ENCODE results near the gene CHCHD6. TPM values are rescaled to one million over a fixed set of nuclear protein-coding genes. Genes with fewer than 3 reads are reported as not detected.

The CHCHD6 gene
- total RNA-seq, 1 experiment from 2014 or later = 36.3 TPM

DNA sequence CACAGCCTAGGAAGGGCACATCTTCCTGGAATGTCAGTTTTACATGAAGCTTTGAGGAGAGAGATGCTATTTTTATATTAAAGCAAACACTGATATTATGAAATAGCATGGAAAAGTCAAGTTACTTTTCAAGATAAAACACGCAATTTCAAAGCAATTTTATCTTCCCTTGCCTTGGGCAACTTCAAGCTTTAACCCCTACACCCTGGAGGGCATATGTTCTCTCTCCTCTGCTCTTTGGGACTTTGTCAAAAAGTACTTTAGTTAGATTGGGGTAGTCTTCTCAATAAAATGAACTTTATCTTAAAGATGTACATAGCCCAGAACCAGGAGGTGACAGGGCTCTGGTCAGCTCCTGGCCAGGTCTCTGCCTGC, 192.0 kb downstream of the CHCHD6 start:
- RAD21 ChIA-PET (ENCODE audit: low non-redundant PET in 1 of 2, low total read pairs in 2 of 2, uncharacterized antibody in 2 of 2, unreplicated experiment in 2 of 2) = no interaction called here
- no TSS peak for BruUV-seq (replicated peaks)
- no peak overlapping the region for H3K27ac ChIP-seq (ENCODE audit: low read depth, low read length)
- no peaks in the 10 kb centered on the region for H3K9me2 ChIP-seq (ENCODE audit: insufficient read depth)
- H3K27me3 ChIP-seq (ENCODE audit: insufficient read depth, low read length) = no peaks in the 10 kb centered on the region
- TF ChIP-seq SIN3A (IDR thresholded peaks at IDR 0.05; ENCODE audit: low read depth) (no peak), JUND (IDR thresholded peaks at IDR 0.05) (no peak), POLR2A (IDR thresholded peaks at IDR 0.05; ENCODE audit: borderline replicate concordance, extremely low read depth, insufficient read depth, insufficient read length) (no peak), YY1 (IDR thresholded peaks at IDR 0.05; ENCODE audit: extremely low read depth, insufficient replicate concordance, low read depth, low read length) (no peak), FOSL1 (IDR thresholded peaks at IDR 0.05; ENCODE audit: low read depth) (no peak), ELF1 (IDR thresholded peaks at IDR 0.05; ENCODE audit: borderline replicate concordance, low read depth) (no peak), POLR2AphosphoS5 (IDR thresholded peaks at IDR 0.05; ENCODE audit: low read depth, low read length) (no peak), CBX3 (IDR thresholded peaks at IDR 0.05; ENCODE audit: low read depth) (no peak), EGR1 (IDR thresholded peaks at IDR 0.05; ENCODE audit: low read depth) (no peak), ZFX (IDR thresholded peaks at IDR 0.05) (no peak), RAD21 (IDR thresholded peaks at IDR 0.05; ENCODE audit: low read depth) (no peak), SRF (IDR thresholded peaks at IDR 0.05; ENCODE audit: low read depth) (no peak), ZNF274 (IDR thresholded peaks at IDR 0.05; ENCODE audit: low read depth, low read length) (no peak), TCF7L2 (IDR thresholded peaks at IDR 0.05; ENCODE audit: borderline replicate concordance, extremely low read depth, insufficient read depth, insufficient read length) (no peak), SP1 (IDR thresholded peaks at IDR 0.05; ENCODE audit: low read depth) (no peak)
- TF ChIP-seq, protein P1, sequence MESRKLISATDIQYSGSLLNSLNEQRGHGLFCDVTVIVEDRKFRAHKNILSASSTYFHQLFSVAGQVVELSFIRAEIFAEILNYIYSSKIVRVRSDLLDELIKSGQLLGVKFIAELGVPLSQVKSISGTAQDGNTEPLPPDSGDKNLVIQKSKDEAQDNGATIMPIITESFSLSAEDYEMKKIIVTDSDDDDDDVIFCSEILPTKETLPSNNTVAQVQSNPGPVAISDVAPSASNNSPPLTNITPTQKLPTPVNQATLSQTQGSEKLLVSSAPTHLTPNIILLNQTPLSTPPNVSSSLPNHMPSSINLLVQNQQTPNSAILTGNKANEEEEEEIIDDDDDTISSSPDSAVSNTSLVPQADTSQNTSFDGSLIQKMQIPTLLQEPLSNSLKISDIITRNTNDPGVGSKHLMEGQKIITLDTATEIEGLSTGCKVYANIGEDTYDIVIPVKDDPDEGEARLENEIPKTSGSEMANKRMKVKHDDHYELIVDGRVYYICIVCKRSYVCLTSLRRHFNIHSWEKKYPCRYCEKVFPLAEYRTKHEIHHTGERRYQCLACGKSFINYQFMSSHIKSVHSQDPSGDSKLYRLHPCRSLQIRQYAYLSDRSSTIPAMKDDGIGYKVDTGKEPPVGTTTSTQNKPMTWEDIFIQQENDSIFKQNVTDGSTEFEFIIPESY (IDR thresholded peaks at IDR 0.05; ENCODE audit: extremely low read depth, insufficient replicate concordance, low read length) = no peak
- TF ChIP-seq, protein P2, sequence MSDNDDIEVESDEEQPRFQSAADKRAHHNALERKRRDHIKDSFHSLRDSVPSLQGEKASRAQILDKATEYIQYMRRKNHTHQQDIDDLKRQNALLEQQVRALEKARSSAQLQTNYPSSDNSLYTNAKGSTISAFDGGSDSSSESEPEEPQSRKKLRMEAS (IDR thresholded peaks at IDR 0.05) = no peak
- TF ChIP-seq, protein P3, sequence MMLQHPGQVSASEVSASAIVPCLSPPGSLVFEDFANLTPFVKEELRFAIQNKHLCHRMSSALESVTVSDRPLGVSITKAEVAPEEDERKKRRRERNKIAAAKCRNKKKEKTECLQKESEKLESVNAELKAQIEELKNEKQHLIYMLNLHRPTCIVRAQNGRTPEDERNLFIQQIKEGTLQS (IDR thresholded peaks at IDR 0.05) = no peak
- TF ChIP-seq, protein P4, sequence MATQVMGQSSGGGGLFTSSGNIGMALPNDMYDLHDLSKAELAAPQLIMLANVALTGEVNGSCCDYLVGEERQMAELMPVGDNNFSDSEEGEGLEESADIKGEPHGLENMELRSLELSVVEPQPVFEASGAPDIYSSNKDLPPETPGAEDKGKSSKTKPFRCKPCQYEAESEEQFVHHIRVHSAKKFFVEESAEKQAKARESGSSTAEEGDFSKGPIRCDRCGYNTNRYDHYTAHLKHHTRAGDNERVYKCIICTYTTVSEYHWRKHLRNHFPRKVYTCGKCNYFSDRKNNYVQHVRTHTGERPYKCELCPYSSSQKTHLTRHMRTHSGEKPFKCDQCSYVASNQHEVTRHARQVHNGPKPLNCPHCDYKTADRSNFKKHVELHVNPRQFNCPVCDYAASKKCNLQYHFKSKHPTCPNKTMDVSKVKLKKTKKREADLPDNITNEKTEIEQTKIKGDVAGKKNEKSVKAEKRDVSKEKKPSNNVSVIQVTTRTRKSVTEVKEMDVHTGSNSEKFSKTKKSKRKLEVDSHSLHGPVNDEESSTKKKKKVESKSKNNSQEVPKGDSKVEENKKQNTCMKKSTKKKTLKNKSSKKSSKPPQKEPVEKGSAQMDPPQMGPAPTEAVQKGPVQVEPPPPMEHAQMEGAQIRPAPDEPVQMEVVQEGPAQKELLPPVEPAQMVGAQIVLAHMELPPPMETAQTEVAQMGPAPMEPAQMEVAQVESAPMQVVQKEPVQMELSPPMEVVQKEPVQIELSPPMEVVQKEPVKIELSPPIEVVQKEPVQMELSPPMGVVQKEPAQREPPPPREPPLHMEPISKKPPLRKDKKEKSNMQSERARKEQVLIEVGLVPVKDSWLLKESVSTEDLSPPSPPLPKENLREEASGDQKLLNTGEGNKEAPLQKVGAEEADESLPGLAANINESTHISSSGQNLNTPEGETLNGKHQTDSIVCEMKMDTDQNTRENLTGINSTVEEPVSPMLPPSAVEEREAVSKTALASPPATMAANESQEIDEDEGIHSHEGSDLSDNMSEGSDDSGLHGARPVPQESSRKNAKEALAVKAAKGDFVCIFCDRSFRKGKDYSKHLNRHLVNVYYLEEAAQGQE (IDR thresholded peaks at IDR 0.05; ENCODE audit: low read depth) = no peak
- TF ChIP-seq, protein P5, sequence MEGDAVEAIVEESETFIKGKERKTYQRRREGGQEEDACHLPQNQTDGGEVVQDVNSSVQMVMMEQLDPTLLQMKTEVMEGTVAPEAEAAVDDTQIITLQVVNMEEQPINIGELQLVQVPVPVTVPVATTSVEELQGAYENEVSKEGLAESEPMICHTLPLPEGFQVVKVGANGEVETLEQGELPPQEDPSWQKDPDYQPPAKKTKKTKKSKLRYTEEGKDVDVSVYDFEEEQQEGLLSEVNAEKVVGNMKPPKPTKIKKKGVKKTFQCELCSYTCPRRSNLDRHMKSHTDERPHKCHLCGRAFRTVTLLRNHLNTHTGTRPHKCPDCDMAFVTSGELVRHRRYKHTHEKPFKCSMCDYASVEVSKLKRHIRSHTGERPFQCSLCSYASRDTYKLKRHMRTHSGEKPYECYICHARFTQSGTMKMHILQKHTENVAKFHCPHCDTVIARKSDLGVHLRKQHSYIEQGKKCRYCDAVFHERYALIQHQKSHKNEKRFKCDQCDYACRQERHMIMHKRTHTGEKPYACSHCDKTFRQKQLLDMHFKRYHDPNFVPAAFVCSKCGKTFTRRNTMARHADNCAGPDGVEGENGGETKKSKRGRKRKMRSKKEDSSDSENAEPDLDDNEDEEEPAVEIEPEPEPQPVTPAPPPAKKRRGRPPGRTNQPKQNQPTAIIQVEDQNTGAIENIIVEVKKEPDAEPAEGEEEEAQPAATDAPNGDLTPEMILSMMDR (IDR thresholded peaks at IDR 0.05 in 2 of 3, conservative IDR thresholded peaks at IDR 0.05 in 1 of 3; ENCODE audit: borderline replicate concordance in 1 of 3, insufficient read depth in 1 of 3, low read depth in 2 of 3, low read length in 2 of 3) = no peak
- no peak overlapping the region for H2AFZ ChIP-seq (ENCODE audit: low read depth, low read length, poor library complexity, severe bottlenecking)
- H3K9me3 ChIP-seq (ENCODE audit: control insufficient read depth in 1 of 2, insufficient read depth in 1 of 2, low read depth in 1 of 2, low read length in 2 of 2) = no peaks in the 10 kb centered on the region
- H3K4me1 ChIP-seq (ENCODE audit: control insufficient read depth in 1 of 2, insufficient read depth in 2 of 2, low read length in 2 of 2) = peaks cover 3 to 10% of the 10 kb centered on the region in 2 experiments; a peak in 1 of 4 replicates
- no peak for ATAC-seq
- intact Hi-C loops (cut with micrococcal nuclease) = no loop called here
- H3K36me3 ChIP-seq (ENCODE audit: control insufficient read depth in 1 of 2, insufficient read depth in 2 of 2, low read length in 2 of 2) = no peaks in the 10 kb centered on the region
- no peak overlapping the region for H3K9ac ChIP-seq (ENCODE audit: low read length)
- POLR2A ChIA-PET = no interaction called here
- no peak overlapping the region for H3K4me2 ChIP-seq (ENCODE audit: low read length)
- CTCF ChIA-PET = no interaction called here
- no peaks in the 10 kb centered on the region for H3K79me2 ChIP-seq (ENCODE audit: insufficient read depth, low read length)
- DNase-seq (ENCODE audit: low read depth, low spot score) = no peak
- no peak overlapping the region for H3K4me3 ChIP-seq (replicated peaks in 1 of 2; ENCODE audit: low read depth in 1 of 2, low read length in 2 of 2)
- no peaks in the 10 kb centered on the region for H4K20me1 ChIP-seq (ENCODE audit: insufficient read depth)

All from HCT116 (cell line).